Measurements from ENCODE around the gene NTM. TPM values are rescaled to one million over a fixed set of nuclear protein-coding genes. Genes with fewer than 3 reads are reported as not detected.

Gene NTM
- total and polyA plus RNA-seq, 2 donors (not counting 1 experiment from before 2014, with no cell fraction given): 12.3 to 28.6 TPM

DNA sequence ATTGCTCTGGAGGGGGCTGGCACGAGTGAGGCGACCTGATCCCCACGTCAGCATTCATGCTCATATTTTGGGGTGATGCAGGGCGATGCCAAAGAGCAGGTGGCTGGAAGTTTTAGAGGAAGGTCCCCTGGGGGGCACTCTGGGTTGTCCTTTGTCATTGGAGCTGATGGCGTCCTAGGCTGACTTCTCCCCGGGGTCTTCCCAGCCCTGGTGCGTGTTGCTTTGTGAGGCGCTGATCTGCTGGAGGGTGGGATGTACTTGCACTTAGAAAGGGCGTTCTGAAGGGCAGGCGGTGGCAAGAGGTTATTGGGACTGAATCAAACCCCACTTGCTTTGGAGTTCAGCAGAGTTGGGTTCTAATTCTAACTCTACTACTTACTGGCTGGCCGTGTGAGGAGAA is 313.3 kb downstream of the NTM start:
- Histone ChIP-seq H3K4me3 (replicated peaks in 1 of 4; ENCODE audit: control extremely low read depth in 1 of 4, insufficient read depth in 1 of 4, low read depth in 3 of 4, low read length in 4 of 4) (no peak overlapping the region), H3K27me3 (ENCODE audit: control insufficient read depth, insufficient read depth, low read length) (peaks cover 3% of the 10 kb centered on the region), H3K27ac (ENCODE audit: insufficient read depth, low read length) (no peak overlapping the region), H2AFZ (ENCODE audit: low read length) (no peak overlapping the region), H3K9ac (ENCODE audit: insufficient read depth, low read length) (no peak overlapping the region), H3K36me3 (ENCODE audit: control insufficient read depth, insufficient read depth, low read length) (no peaks in the 10 kb centered on the region), H4K20me1 (ENCODE audit: control insufficient read depth, extremely low read depth, insufficient read depth, low read length) (no peaks in the 10 kb centered on the region), H3K4me1 (ENCODE audit: control insufficient read depth, extremely low read depth, insufficient read depth, low read length) (no peaks in the 10 kb centered on the region), H3K9me3 (ENCODE audit: control insufficient read depth, insufficient read depth, low read depth, low read length) (no peaks in the 10 kb centered on the region), H3K79me2 (ENCODE audit: control insufficient read depth, insufficient read depth, low read length) (no peaks in the 10 kb centered on the region), H3K4me2 (ENCODE audit: extremely low read depth, insufficient read depth, low read length) (no peak overlapping the region)
- TF ChIP-seq CTCF (conservative IDR thresholded peaks at IDR 0.05 in 1 of 2, IDR thresholded peaks at IDR 0.05 in 1 of 2; ENCODE audit: low read depth in 1 of 2, low read length in 2 of 2) (no peak), EZH2 (IDR thresholded peaks at IDR 0.05; ENCODE audit: low read length, missing control alignments) (no peak)
- no peak for DNase-seq (ENCODE audit: low read depth in 2 of 2)

DNA sequence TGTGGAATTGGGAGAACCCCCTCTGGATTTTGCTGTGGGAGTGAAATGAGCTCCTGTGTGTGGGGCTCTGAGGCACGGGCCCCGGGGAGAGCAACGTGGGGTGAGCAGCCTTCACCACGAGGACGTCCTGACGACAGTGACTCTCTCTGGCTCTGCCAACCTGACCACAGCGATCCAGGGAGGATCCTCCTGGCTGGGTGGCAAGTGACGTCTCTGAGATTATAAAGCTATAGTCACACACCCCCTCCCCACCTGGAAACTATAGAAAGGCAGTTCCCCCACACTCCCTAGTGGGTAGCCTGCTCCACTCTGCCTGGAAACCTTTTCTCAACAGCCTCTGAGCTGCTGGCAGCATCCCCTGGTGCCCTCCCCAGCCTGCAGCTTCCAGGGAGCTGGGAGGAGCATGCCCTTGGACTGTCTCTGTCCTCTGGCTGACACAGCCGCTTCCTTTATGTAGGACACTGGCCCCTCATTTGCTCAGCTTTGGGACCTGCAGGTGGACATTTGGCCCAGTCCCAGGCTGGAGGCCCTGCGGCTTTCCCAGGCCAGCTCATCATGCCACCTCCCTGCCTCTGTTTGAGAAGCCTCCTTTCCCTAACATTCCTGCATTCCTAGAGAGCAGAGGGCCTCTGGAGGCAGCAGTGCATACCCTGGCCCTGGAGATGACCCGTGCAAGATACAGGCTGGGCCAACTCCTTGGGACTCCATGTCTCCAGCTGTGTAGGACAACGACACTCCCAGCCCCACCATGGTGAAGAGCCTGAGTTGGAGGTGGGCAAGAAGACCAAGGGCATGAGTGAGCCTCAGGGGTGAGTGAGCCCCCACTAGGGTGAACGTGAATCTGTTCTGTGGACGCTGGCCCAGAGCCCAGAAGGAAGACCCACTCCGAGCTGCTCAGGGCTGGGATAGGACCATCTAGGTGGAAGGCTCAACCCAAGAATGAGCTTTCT is 314.0 kb downstream of the NTM start:
- no peaks in the 10 kb centered on the region for H4K20me1 ChIP-seq (ENCODE audit: control insufficient read depth, extremely low read depth, insufficient read depth, low read length)
- no peak overlapping the region for H3K9ac ChIP-seq (ENCODE audit: insufficient read depth, low read length)
- no peak overlapping the region for H3K27ac ChIP-seq (ENCODE audit: insufficient read depth, low read length)
- peaks cover 3% of the 10 kb centered on the region for H3K27me3 ChIP-seq (ENCODE audit: control insufficient read depth, insufficient read depth, low read length)
- no peak for TF ChIP-seq CTCF (conservative IDR thresholded peaks at IDR 0.05 in 1 of 2, IDR thresholded peaks at IDR 0.05 in 1 of 2; ENCODE audit: low read depth in 1 of 2, low read length in 2 of 2)
- H3K4me3 ChIP-seq (replicated peaks in 1 of 4; ENCODE audit: control extremely low read depth in 1 of 4, insufficient read depth in 1 of 4, low read depth in 3 of 4, low read length in 4 of 4): no peak overlapping the region
- no peak for DNase-seq (ENCODE audit: low read depth in 2 of 2)
- H3K9me3 ChIP-seq (ENCODE audit: control insufficient read depth, insufficient read depth, low read depth, low read length): no peaks in the 10 kb centered on the region
- no peak overlapping the region for H3K4me2 ChIP-seq (ENCODE audit: extremely low read depth, insufficient read depth, low read length)
- H2AFZ ChIP-seq (ENCODE audit: low read length): no peak overlapping the region
- no peaks in the 10 kb centered on the region for H3K4me1 ChIP-seq (ENCODE audit: control insufficient read depth, extremely low read depth, insufficient read depth, low read length)
- H3K79me2 ChIP-seq (ENCODE audit: control insufficient read depth, insufficient read depth, low read length): no peaks in the 10 kb centered on the region
- H3K36me3 ChIP-seq (ENCODE audit: control insufficient read depth, insufficient read depth, low read length): no peaks in the 10 kb centered on the region

DNA sequence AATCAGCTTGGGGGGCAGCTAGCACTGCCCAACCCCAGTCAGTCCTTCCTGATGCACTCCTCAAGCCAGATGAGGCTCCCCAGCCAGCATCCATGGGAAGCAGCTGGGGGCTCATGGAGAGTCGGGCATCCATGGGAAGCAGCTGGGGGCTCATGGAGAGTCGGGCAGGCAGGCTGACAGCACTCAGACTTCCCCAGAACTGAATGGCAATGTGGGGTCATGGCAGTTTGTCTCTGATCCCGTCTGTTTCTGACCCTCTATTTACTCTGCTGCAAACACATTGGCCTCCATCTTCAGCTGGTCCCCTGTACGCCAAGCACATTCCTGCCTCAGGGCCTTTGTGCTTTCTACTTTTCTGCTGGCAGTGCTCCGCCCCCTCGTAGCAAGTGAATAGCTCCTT is 314.8 kb downstream of the NTM start:
- Histone ChIP-seq H3K27ac (ENCODE audit: insufficient read depth, low read length) (no peak overlapping the region), H3K79me2 (ENCODE audit: control insufficient read depth, insufficient read depth, low read length) (no peaks in the 10 kb centered on the region), H3K9ac (ENCODE audit: insufficient read depth, low read length) (no peak overlapping the region), H3K36me3 (ENCODE audit: control insufficient read depth, insufficient read depth, low read length) (no peaks in the 10 kb centered on the region), H4K20me1 (ENCODE audit: control insufficient read depth, extremely low read depth, insufficient read depth, low read length) (no peaks in the 10 kb centered on the region), H3K4me2 (ENCODE audit: extremely low read depth, insufficient read depth, low read length) (no peak overlapping the region), H3K4me1 (ENCODE audit: control insufficient read depth, extremely low read depth, insufficient read depth, low read length) (no peaks in the 10 kb centered on the region), H2AFZ (ENCODE audit: low read length) (no peak overlapping the region), H3K4me3 (replicated peaks in 1 of 4; ENCODE audit: control extremely low read depth in 1 of 4, insufficient read depth in 1 of 4, low read depth in 3 of 4, low read length in 4 of 4) (no peak overlapping the region), H3K9me3 (ENCODE audit: control insufficient read depth, insufficient read depth, low read depth, low read length) (no peaks in the 10 kb centered on the region), H3K27me3 (ENCODE audit: control insufficient read depth, insufficient read depth, low read length) (peaks cover 3% of the 10 kb centered on the region)
- TF ChIP-seq EZH2 (IDR thresholded peaks at IDR 0.05; ENCODE audit: low read length, missing control alignments) (no peak), CTCF (conservative IDR thresholded peaks at IDR 0.05 in 1 of 2, IDR thresholded peaks at IDR 0.05 in 1 of 2; ENCODE audit: low read depth in 1 of 2, low read length in 2 of 2) (no peak)
- DNase-seq (ENCODE audit: low read depth in 2 of 2): no peak
